Osteocyte (in vitro differentiated cells): ENCODE data around the gene HOXD1. TPM values are rescaled to one million over a fixed set of nuclear protein-coding genes. Genes with fewer than 3 reads are reported as not detected.

ENCODE experiments used
- DNase-seq: peaks from one replicate; pipeline ENCODE4 v3.0.0; 2021; ENCODE audit warnings: mixed read lengths; ENCODE audit not compliant: unreplicated experiment; ENCODE audit errors: extremely low spot score
- H3K27ac Mint-ChIP-seq: one replicate; pipeline ENCODE4 v1.8.0; 2021; ENCODE audit warnings: mild to moderate bottlenecking, mixed read lengths; ENCODE audit not compliant: unreplicated experiment
- H3K27me3 Mint-ChIP-seq: one replicate; pipeline ENCODE4 v1.8.0; 2021; ENCODE audit warnings: mixed read lengths; ENCODE audit not compliant: unreplicated experiment
- H3K36me3 Mint-ChIP-seq: one replicate; pipeline ENCODE4 v1.8.0; 2021; ENCODE audit warnings: mixed read lengths; ENCODE audit not compliant: unreplicated experiment
- H3K4me1 Mint-ChIP-seq: one replicate; pipeline ENCODE4 v1.8.0; 2021; ENCODE audit warnings: mixed read lengths; ENCODE audit not compliant: unreplicated experiment
- H3K4me3 Mint-ChIP-seq: one replicate; pipeline ENCODE4 v1.8.0; 2021; ENCODE audit warnings: mild to moderate bottlenecking, moderate library complexity, mixed read lengths; ENCODE audit not compliant: unreplicated experiment
- H3K9me3 Mint-ChIP-seq: one replicate; pipeline ENCODE4 v1.8.0; 2021; ENCODE audit warnings: mixed read lengths; ENCODE audit not compliant: unreplicated experiment
- total RNA-seq: library from RNA; stranded (reverse); gene quantifications from 2 replicates; pipeline ENCODE4 v1.2.1, GENCODE V29; 2021
- TF ChIP-seq, protein P1 (sequence below): fragments of 200-600 bp; sonication (generic); IDR thresholded peaks from 2 replicates; pipeline ENCODE4 v1.5.0; 2021; ENCODE audit warnings: antibody characterized with exemption, mild to moderate bottlenecking, moderate library complexity

The HOXD1 gene
- total RNA-seq, 1 donor from 2014 or later: not detected

DNA sequence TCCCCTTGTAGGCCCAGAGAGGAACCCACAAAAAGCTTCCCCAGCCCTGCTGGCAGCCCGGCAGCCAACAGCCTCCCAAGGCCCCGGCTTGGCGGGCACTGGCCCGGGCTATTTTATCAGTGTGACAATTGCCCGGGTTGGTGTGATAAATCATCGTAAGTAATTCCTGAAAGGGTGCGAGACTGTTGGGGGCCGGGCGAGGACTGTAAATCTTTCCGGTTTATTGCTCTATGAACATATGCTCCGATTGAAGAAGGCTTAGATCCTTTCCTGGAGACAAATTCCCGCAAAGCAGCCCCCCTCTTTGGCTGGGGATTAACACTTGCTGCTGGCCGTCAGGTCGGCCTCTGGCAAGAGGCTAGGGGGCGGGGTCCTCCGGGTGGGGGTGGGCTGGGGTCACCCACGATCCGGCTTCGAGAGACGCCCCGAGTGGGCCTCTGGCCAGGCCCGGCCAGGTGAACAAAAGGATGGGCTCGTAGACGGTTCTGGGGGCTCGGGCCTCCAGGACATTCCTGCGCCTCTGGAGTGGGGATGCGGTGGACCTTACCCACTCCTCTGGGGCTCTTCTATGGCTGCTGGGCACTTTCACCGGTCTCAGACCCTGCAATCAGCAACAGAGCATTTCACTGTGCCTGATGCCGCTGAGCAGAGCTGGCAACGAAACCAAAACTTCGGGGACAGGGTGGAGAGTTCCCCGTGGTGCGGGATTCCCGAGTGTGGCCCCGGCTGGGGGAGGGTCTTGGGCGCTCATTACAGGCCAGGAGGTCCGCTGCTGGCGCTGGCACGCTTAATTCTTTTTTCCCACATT, 29.4 kb upstream of the HOXD1 start:
- TF ChIP-seq, protein P1, sequence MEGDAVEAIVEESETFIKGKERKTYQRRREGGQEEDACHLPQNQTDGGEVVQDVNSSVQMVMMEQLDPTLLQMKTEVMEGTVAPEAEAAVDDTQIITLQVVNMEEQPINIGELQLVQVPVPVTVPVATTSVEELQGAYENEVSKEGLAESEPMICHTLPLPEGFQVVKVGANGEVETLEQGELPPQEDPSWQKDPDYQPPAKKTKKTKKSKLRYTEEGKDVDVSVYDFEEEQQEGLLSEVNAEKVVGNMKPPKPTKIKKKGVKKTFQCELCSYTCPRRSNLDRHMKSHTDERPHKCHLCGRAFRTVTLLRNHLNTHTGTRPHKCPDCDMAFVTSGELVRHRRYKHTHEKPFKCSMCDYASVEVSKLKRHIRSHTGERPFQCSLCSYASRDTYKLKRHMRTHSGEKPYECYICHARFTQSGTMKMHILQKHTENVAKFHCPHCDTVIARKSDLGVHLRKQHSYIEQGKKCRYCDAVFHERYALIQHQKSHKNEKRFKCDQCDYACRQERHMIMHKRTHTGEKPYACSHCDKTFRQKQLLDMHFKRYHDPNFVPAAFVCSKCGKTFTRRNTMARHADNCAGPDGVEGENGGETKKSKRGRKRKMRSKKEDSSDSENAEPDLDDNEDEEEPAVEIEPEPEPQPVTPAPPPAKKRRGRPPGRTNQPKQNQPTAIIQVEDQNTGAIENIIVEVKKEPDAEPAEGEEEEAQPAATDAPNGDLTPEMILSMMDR: no peak
- peaks cover under 1% of the 10 kb centered on the region for H3K9me3 Mint-ChIP-seq

DNA sequence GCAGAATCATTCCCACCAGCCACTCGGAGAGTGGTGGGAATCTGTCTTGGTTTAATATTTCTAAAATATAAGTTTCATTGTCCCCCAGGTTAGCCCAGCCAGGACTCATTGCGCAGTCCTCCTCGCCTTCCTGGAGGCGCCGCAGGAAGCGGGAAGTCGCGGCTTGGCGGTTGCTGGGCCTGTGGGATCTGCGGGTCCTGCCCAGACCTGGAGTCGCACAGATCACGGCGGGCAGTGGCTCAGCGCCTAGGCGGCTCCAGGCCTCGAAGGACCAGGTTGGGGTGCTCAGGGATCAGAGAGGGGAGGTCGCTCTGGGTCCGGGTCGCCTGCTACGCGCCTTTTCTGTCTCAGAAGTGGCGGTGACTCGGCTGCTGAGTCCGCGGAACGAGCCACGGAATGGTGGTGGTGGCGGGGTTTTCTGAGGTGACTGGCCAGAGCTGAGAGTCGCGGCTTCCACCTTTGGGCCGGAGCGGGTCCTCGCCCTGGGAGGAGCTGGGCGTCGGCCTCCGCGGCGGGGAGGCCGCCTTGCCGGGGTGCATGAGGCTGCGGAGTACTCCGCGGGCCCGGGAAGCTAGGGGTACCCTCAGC, 28.7 kb upstream of the HOXD1 start:
- Mint-ChIP-seq H3K4me3 (no peak overlapping the region), H3K4me1 (peaks cover 19% of the 10 kb centered on the region), H3K27ac (no peak overlapping the region), H3K27me3 (peaks cover 84% of the 10 kb centered on the region), H3K9me3 (peaks cover 3% of the 10 kb centered on the region), H3K36me3 (no peaks in the 10 kb centered on the region)
- TF ChIP-seq, protein P1: no peak
- no peak for DNase-seq

More for the DNA sequence above, 29.4 kb upstream of the HOXD1 start:
- Mint-ChIP-seq H3K36me3 (no peaks in the 10 kb centered on the region), H3K4me1 (peaks cover 19% of the 10 kb centered on the region), H3K27ac (no peak overlapping the region), H3K4me3 (no peak overlapping the region), H3K27me3 (peaks cover 84% of the 10 kb centered on the region)
- DNase-seq: no peak

DNA sequence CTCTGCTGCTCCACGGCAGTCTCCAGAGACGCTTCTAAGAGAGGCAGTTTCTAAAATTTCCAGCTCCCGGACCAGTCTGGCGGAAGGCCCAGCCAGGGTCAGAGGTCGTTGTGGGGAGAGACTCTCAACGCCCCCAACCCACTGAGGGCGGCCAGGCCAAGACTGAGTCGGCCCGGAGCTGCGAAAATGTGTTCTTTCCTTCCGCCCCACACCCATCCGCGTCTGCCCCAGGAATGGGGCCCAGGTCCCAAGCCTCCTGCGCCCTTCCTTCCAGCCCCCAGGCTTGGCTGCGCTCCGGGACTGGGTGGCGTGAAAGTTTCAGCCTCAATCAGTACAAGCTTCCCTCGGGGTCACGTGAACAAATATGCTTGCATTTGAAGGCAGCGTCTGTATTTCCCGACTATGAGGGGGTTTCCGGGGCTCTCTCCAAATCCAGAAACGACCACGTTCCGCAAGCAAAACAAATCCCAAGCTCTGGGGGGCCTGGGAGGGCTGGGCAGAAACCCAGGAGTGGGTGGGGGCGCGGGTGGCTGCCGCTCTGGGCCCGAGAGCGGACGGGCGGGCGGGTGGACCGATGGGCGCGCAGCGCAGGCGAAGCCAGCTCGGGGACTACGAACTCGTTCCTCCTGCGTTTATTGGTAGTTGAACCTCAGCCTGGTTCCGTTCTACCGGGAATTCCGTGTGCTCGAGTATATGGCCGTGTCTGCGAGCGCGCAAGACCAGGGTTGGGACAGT, 28.1 kb upstream of the HOXD1 start:
- peaks cover 19% of the 10 kb centered on the region for H3K4me1 Mint-ChIP-seq
- peaks cover 3% of the 10 kb centered on the region for H3K9me3 Mint-ChIP-seq
- TF ChIP-seq, protein P1: no peak
- peaks cover 84% of the 10 kb centered on the region for H3K27me3 Mint-ChIP-seq
- H3K4me3 Mint-ChIP-seq: no peak overlapping the region
- no peak overlapping the region for H3K27ac Mint-ChIP-seq
- no peaks in the 10 kb centered on the region for H3K36me3 Mint-ChIP-seq
- no peak for DNase-seq

DNA sequence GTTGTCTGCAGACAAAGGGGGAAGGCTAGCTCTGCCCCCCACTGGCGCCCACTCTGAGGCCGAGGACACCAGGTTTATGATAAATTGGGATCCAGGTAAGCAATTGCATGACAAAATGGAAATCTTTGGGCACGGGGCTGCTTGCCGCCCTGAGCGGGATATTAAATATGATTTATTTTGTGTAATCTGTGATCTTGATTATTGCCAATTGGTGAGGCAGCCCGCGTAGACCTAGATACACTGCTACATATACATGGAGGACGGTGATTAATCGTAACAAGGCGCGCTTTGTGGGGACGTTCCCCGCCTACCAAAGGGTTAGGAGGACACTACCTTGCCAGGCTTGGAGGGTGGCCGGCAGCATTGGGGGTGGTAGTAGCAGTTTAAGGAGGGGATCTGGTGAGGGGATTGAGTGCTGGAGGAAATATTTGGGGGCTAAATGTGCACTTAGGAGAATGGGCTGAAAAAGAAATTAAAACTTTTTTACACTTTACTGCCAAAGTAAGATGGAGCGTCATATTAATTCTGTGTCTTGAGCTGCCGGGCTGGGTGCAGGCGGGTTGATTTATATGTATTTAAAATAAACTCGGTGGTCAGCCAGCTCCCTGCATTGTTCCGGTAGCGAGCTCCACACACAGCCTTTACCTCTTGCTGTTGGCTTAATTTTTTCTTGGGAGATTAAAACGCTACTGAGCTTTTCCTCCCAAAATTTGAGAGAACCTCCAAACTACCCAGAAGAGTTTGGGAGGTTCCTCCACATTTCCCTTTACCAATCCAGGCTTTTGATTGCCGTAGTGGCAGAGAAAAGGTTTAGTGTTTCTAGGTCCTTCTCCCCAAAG, 27.3 kb upstream of the HOXD1 start:
- Mint-ChIP-seq H3K9me3 (peaks cover 3% of the 10 kb centered on the region), H3K27me3 (peaks cover 84% of the 10 kb centered on the region), H3K36me3 (no peaks in the 10 kb centered on the region), H3K27ac (no peak overlapping the region), H3K4me3 (no peak overlapping the region), H3K4me1 (peaks cover 19% of the 10 kb centered on the region)
- TF ChIP-seq, protein P1: no peak
- DNase-seq: no peak
